ENCODE data around the gene FOCAD. TPM values are rescaled to one million over a fixed set of nuclear protein-coding genes. Genes with fewer than 3 reads are reported as not detected.

FOCAD gene, protein sequence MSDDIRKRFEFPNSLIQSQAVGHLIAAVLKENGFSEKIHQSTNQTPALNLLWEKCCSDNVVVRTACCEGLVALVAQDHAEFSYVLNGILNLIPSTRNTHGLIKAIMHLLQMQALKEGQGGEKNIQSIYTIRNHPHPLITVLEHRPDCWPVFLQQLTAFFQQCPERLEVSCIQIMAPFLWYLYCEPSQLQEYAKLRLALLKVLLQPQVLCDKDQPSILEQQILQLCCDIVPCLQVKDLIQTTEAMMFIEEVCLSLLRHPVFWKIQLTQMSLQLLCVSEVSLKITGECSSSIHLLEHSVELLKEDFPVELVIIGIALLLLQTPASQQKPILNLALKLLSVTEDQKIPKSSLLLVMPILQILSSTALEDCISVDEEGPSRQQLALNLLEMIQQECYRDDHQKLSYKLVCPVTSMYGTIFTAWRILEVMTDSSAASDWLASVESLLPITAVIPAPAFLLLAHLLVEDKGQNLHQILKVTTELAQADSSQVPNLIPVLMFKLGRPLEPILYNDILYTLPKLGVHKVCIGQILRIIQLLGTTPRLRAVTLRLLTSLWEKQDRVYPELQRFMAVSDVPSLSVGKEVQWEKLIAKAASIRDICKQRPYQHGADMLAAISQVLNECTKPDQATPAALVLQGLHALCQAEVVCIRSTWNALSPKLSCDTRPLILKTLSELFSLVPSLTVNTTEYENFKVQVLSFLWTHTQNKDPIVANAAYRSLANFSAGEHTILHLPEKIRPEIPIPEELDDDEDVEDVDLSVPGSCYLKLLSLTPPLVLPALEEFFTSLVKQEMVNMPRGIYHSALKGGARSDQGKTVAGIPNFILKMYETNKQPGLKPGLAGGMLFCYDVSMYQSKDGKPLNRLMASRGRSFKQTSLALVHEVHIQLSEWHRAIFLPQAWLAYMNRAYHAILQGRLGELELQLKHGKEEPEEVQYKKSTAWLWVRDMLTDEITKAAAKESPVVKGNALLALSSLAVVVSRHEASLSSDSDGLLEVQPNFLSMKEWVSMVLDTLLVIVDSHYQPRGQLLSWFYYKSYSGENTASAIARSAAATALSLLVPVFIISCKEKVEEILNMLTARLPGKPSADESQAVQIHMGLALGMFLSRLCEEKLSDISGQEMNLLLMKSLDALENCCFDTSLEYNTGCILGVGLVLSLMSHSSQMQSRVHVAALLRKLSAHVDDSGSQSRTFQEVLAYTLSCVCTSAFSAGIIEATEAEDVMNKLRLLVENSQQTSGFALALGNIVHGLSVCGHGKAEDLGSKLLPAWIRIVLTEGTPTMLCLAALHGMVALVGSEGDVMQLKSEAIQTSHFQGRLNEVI (N-terminal part only)
- 57.2 TPM for total RNA-seq (ENCODE audit: unreplicated experiment)
- long read RNA-seq, partial matches to known transcripts: 3 of 9 reads
- long read RNA-seq, other reads (novel, unspliced or antisense): 6 of 9 reads

- H3K9me3 Mint-ChIP-seq (ENCODE audit: unreplicated experiment): no peaks in the 10 kb centered on the region
- peaks cover 18% of the 10 kb centered on the region for H3K4me1 Mint-ChIP-seq (ENCODE audit: unreplicated experiment)
- no peaks in the 10 kb centered on the region for H3K36me3 Mint-ChIP-seq (ENCODE audit: low read depth, unreplicated experiment)
- TF ChIP-seq CTCF (IDR thresholded peaks at IDR 0.05; ENCODE audit: unreplicated experiment): no peak
- H3K27me3 Mint-ChIP-seq (ENCODE audit: unreplicated experiment): peaks cover 6% of the 10 kb centered on the region
- DNase-seq (ENCODE audit: low spot score): peak; percentile 96
- H3K4me3 Mint-ChIP-seq (ENCODE audit: unreplicated experiment): peak within 1 kb of the TSS; percentile 91
- peak within 1 kb of the TSS; percentile 90 for H3K27ac Mint-ChIP-seq (ENCODE audit: unreplicated experiment)
Measured at GRCh38 chr9:20684035-20684874, at the start of gene FOCAD. TSS of gene FOCAD (plus strand) at chr9:20684259. CDS start at chr9:20715354, 31,095 bp downstream.

- DNase-seq (ENCODE audit: low spot score): no peak
- no peak overlapping the region for H3K4me3 Mint-ChIP-seq (ENCODE audit: unreplicated experiment)
- no peaks in the 10 kb centered on the region for H3K4me1 Mint-ChIP-seq (ENCODE audit: unreplicated experiment)
- no peaks in the 10 kb centered on the region for H3K36me3 Mint-ChIP-seq (ENCODE audit: low read depth, unreplicated experiment)
- no peak for TF ChIP-seq CTCF (IDR thresholded peaks at IDR 0.05; ENCODE audit: unreplicated experiment)
- no peak overlapping the region for H3K27ac Mint-ChIP-seq (ENCODE audit: unreplicated experiment)
- no peaks in the 10 kb centered on the region for H3K27me3 Mint-ChIP-seq (ENCODE audit: unreplicated experiment)
- H3K9me3 Mint-ChIP-seq (ENCODE audit: unreplicated experiment): no peaks in the 10 kb centered on the region
Measured at GRCh38 chr9:20634895-20635294, 49.2 kb upstream of the FOCAD start.

DNA sequence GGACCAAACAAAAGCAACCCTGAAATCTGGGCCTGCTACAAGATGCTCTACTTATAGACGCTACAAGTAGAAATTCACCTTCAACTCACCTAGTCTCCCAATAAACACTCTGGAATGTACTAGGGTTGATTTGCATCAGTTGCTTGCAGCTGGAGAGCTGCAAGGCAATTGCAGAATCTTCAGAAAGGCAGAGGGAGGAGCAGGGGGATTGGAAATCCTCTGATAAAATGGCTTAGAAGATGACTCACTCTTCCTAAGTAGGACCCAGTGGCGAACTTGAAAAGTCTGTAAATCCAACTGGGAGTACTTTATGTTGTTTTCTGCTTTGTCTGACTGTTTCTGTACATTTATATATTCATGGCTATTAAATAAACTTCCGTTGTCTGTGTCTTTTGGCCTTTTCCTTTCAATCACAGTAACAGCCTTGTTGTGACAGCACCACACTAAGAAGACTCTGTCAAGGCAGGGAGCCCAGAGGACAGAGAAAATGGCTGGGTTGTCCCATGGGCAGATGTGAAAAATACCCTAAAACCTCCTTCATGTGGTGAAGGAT, 47.1 kb upstream of the FOCAD start:
- Mint-ChIP-seq H3K27me3 (ENCODE audit: unreplicated experiment) (no peaks in the 10 kb centered on the region), H3K9me3 (ENCODE audit: unreplicated experiment) (no peaks in the 10 kb centered on the region), H3K4me1 (ENCODE audit: unreplicated experiment) (no peaks in the 10 kb centered on the region), H3K36me3 (ENCODE audit: low read depth, unreplicated experiment) (no peaks in the 10 kb centered on the region), H3K27ac (ENCODE audit: unreplicated experiment) (no peak overlapping the region), H3K4me3 (ENCODE audit: unreplicated experiment) (no peak overlapping the region)
- DNase-seq (ENCODE audit: low spot score): no peak
- no peak for TF ChIP-seq CTCF (IDR thresholded peaks at IDR 0.05; ENCODE audit: unreplicated experiment)

Data from endothelial cell (in vitro differentiated cells).